PC-3 (cell line): ENCODE measurements around the gene NKTR. TPM values are rescaled to one million over a fixed set of nuclear protein-coding genes. Genes with fewer than 3 reads are reported as not detected.
A peak's percentile ranks its signal among the peaks of the same experiment; 100 is the strongest.

ENCODE experiments used
- ATAC-seq: fragments of 200-7000 bp; cut with Tn5 transposase; 2 replicates; pipeline ENCODE4 v1.9.1; 2020; ENCODE audit warnings: mild to moderate bottlenecking, moderate library complexity
- BruUV-seq: library from RNA; stranded (reverse); fragments of 400-500 nt; replicated peaks from 2 replicates; lab custom pipeline; 2021; lab: Mats Ljungman, UMichigan
- CTCF ChIA-PET: fragments of 300-600 bp; sonication (Branson Sonifier 250); formaldehyde crosslinking; loops from one replicate; lab custom pipeline; 2022; ENCODE audit warnings: antibody characterized with exemption; lab: Charles Lee
- POLR2A ChIA-PET: fragments of 300-600 bp; sonication (Branson Sonifier 250); formaldehyde crosslinking; loops from one replicate; lab custom pipeline; 2022; ENCODE audit warnings: antibody characterized with exemption; ENCODE audit not compliant: unreplicated experiment; lab: Charles Lee
- DNase-seq: peaks from one replicate; pipeline ENCODE4 v3.0.0-alpha.2; 2015
- H2AFZ ChIP-seq: fragments of 300-600 bp; sonication (generic); 2 replicates; pipeline ENCODE4 v1.6.0; 2016; ENCODE audit warnings: antibody characterized with exemption, low read length
- H3F3A ChIP-seq: fragments of 300-600 bp; sonication (generic); one replicate; pipeline ENCODE4 v1.6.0; 2017; ENCODE audit warnings: antibody characterized with exemption, low read length, control low read depth, mild to moderate bottlenecking; ENCODE audit not compliant: unreplicated experiment
- H3K27ac ChIP-seq: fragments of 300-600 bp; sonication (generic); 2 replicates; pipeline ENCODE4 v1.5.1; 2016; ENCODE audit warnings: mild to moderate bottlenecking, low read length
- H3K27me3 ChIP-seq: fragments of 300-600 bp; sonication (generic); 2 replicates; pipeline ENCODE4 v1.6.1; 2016; ENCODE audit warnings: low read length, mixed read lengths
- H3K36me3 ChIP-seq: fragments of 300-600 bp; sonication (generic); 2 replicates; pipeline ENCODE4 v1.6.1; 2016; ENCODE audit warnings: low read depth, mixed run types, low read length, mixed read lengths
- H3K4me1 ChIP-seq: fragments of 300-600 bp; sonication (generic); 2 replicates; pipeline ENCODE4 v1.5.1; 2016; ENCODE audit warnings: low read length; ENCODE audit not compliant: insufficient read depth
- H3K4me2 ChIP-seq: fragments of 300-600 bp; sonication (generic); 2 replicates; pipeline ENCODE4 v1.6.0; 2016; ENCODE audit warnings: low read length
- H3K4me3 ChIP-seq: fragments of 300-600 bp; sonication (generic); 2 replicates; pipeline ENCODE4 v1.5.1; 2016; ENCODE audit warnings: mild to moderate bottlenecking, low read length, mixed read lengths
- H3K79me2 ChIP-seq: fragments of 300-600 bp; sonication (generic); 2 replicates; pipeline ENCODE4 v1.6.1; 2017; ENCODE audit warnings: low read length, mixed read lengths
- H3K9ac ChIP-seq: fragments of 300-600 bp; sonication (generic); 2 replicates; pipeline ENCODE4 v1.6.0; 2016; ENCODE audit warnings: mild to moderate bottlenecking, low read length
- H3K9me2 ChIP-seq: fragments of 300-600 bp; sonication (generic); replicated peaks from 2 replicates; pipeline ENCODE4 v1.6.1; 2016; ENCODE audit warnings: mixed run types, low read length, mixed read lengths
- H3K9me3 ChIP-seq: fragments of 300-600 bp; sonication (generic); 2 replicates; pipeline ENCODE4 v1.6.1; 2016; ENCODE audit warnings: low read length, mixed read lengths
- H4K20me1 ChIP-seq: fragments of 300-600 bp; sonication (generic); 2 replicates; pipeline ENCODE4 v1.6.1; 2016; ENCODE audit warnings: low read length, mixed read lengths
- EZH2 ChIP-seq: fragments of 300-600 bp; sonication (generic); IDR thresholded peaks from one replicate; pipeline ENCODE4 v1.6.1; 2017; ENCODE audit warnings: antibody characterized with exemption, mild to moderate bottlenecking, low read length; ENCODE audit not compliant: unreplicated experiment
- EZH2phosphoT487 ChIP-seq: fragments of 300-600 bp; sonication (generic); IDR thresholded peaks from 2 replicates; pipeline ENCODE4 v1.6.1; 2018; ENCODE audit warnings: mild to moderate bottlenecking, antibody characterized with exemption, low read length, borderline replicate concordance
- intact Hi-C: fragments of 100-400 bp; cut with micrococcal nuclease; formaldehyde crosslinking; loops from 2 replicates; pipeline ENCODE4 v1.9.0; 2023
- total RNA-seq: library from RNA; depleted of rRNA; stranded (reverse); fragments of >200 nt; gene quantifications from 2 replicates; pipeline ENCODE4 v1.2.3, GENCODE V29; 2014
- TF ChIP-seq, protein P1 (sequence below): fragments of 300-600 bp; sonication (generic); conservative IDR thresholded peaks from 2 replicates; pipeline ENCODE4 v1.5.1; 2017; ENCODE audit warnings: antibody characterized with exemption, low read depth, mild to moderate bottlenecking, low read length

The NKTR gene
- total RNA-seq, 1 experiment from 2014 or later = 37.6 TPM

GRCh38 chr3:42581400-42581708, 19.1 kb upstream of the NKTR start:
- Histone ChIP-seq H2AFZ (peak overlapping the region; percentile 97), H3K27me3 (no peaks in the 10 kb centered on the region), H3K27ac (peak overlapping the region; percentile 76), H3K36me3 (no peaks in the 10 kb centered on the region; the same call in 1 of the 2 replicates), H3K4me2 (peak overlapping the region; percentile 98), H3K9me2 (no peaks in the 10 kb centered on the region), H3K9me3 (no peaks in the 10 kb centered on the region), H3K9ac (peak overlapping the region; percentile 90), H3F3A (no peaks in the 10 kb centered on the region), H3K4me3 (peak overlapping the region; percentile 92), H3K79me2 (peaks cover 42% of the 10 kb centered on the region), H3K4me1 (peaks cover 26% of the 10 kb centered on the region), H4K20me1 (no peaks in the 10 kb centered on the region)
- no peak for TF ChIP-seq EZH2phosphoT487
- TF ChIP-seq EZH2 = no peak
- TF ChIP-seq, protein P1, sequence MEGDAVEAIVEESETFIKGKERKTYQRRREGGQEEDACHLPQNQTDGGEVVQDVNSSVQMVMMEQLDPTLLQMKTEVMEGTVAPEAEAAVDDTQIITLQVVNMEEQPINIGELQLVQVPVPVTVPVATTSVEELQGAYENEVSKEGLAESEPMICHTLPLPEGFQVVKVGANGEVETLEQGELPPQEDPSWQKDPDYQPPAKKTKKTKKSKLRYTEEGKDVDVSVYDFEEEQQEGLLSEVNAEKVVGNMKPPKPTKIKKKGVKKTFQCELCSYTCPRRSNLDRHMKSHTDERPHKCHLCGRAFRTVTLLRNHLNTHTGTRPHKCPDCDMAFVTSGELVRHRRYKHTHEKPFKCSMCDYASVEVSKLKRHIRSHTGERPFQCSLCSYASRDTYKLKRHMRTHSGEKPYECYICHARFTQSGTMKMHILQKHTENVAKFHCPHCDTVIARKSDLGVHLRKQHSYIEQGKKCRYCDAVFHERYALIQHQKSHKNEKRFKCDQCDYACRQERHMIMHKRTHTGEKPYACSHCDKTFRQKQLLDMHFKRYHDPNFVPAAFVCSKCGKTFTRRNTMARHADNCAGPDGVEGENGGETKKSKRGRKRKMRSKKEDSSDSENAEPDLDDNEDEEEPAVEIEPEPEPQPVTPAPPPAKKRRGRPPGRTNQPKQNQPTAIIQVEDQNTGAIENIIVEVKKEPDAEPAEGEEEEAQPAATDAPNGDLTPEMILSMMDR = no peak
- DNase-seq = peak; percentile 26
- intact Hi-C loops = no loop called here
- ChIA-PET POLR2A (interaction anchor here (0.6 to 0.7 kb wide), 2 partner anchors 25 to 82 kb away, joined by 3 read pairs; no protein-coding TSS in a partner anchor), CTCF (no interaction called here)
- BruUV-seq = no TSS peak
- ATAC-seq = peak; percentile 23

GRCh38 chr3:42581709-42582473, 18.6 kb upstream of the NKTR start, which contains the start of gene SEC22C:
SEC22C (minus strand) TSS chr3:42581967; CDS start chr3:42569046, 12,921 bp downstream.
- TF ChIP-seq, protein P1 = peak; percentile 44; the same call in 1 of the 2 replicates
- no peak for TF ChIP-seq EZH2phosphoT487
- DNase-seq (peak; percentile 96), ATAC-seq (peak; percentile 94)
- H4K20me1 ChIP-seq = no peaks in the 10 kb centered on the region
- BruUV-seq = no TSS peak
- no peaks in the 10 kb centered on the region; the same call in 1 of the 2 replicates for H3K36me3 ChIP-seq
- H2AFZ ChIP-seq = peak within 1 kb of the TSS; percentile 97
- H3K9me3 ChIP-seq = no peaks in the 10 kb centered on the region
- intact Hi-C loops = loop anchor here (1.0 kb wide), 2 partner anchors 8 to 18 kb away; partner anchors contain the start of genes NKTR and SS18L2
- ChIA-PET POLR2A (interaction anchor here (0.7 kb wide), 1 partner anchor 24 kb away, joined by 3 read pairs; no protein-coding TSS in a partner anchor), CTCF (interaction anchor here (0.7 to 1.2 kb wide), 2 partner anchors 19 to 80 kb away, joined by 3 to 6 read pairs; partner anchors contain the start of gene NKTR)
- H3K79me2 ChIP-seq = peaks cover 38% of the 10 kb centered on the region
- no peaks in the 10 kb centered on the region for H3F3A ChIP-seq
- H3K9me2 ChIP-seq = no peaks in the 10 kb centered on the region
- H3K9ac ChIP-seq = peak within 1 kb of the TSS; percentile 90
- no peaks in the 10 kb centered on the region for H3K27me3 ChIP-seq
- peak within 1 kb of the TSS; percentile 76 for H3K27ac ChIP-seq
- peak within 1 kb of the TSS; percentile 92 for H3K4me3 ChIP-seq
- peak within 1 kb of the TSS; percentile 98 for H3K4me2 ChIP-seq
- H3K4me1 ChIP-seq = peaks cover 26% of the 10 kb centered on the region
